HG03565 (cell line): Measurements from ENCODE around the gene CSMD2.

Experiments used
- ATAC-seq: cut with Tn5 transposase; IDR thresholded peaks from one replicate; pipeline ENCODE4 v1.9.1; 2021; ENCODE audit warnings: mild to moderate bottlenecking, moderate library complexity; ENCODE audit not compliant: unreplicated experiment

Gene CSMD2

DNA sequence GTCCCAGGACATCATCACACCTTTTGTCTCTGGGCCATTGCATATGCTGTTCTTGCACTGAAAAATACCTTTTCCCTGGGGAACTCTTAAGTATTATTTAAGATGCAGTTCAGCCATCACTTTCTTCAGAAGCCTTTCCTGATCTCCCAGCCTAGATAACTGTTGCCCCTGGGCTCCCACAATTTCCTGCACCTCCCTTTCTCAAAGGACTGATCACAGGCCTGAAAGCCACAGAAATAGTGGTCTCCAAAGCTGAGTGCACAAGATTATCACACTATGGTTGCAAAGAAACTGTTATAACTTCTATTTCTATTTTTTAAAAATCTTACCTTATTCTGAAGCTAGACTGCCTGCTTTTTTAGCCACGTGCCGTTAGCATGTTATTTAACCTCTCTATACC lies 695.3 kb downstream of the CSMD2 start:
- ATAC-seq: no peak

DNA sequence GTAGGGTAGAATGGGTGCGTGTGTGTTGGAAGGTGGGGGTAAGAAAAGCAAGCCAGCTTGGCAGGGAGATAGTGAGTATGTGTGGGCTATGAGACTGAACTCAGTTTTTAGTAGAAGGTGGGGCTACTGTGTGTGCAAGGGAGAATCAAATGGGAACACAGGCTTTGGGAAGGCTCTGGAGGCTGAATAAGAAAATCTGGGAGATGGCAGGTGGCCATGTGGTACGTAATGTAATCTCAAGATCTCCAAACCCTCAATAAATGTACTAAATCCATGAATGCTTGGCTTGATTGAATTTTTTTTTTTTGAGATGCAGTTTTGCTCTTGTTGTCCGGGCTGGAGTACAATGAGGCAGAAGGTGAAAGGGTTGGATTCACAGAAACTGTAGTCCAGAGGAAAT lies 696.1 kb downstream of the CSMD2 start:
- no peak for ATAC-seq

DNA sequence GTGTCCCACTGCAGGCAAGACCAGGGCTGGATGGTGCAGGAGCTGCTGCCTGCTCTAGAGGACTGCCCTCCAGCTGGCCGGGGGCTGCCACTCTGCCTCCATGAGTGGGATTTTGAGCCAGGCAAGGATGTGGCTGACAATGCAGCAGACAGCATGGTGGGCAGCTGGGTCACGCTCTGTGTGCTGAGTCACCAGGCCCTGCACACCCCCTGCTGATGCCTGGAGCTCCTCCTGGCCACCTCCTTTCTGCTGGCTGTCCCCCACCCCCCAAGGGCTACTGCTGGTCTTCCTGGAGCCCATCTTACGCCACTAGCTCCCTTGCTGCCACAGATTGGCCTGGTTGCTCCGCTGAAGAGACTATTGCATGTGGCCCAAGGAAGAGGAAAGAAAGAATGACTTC lies 696.5 kb downstream of the CSMD2 start:
- ATAC-seq: no peak

DNA sequence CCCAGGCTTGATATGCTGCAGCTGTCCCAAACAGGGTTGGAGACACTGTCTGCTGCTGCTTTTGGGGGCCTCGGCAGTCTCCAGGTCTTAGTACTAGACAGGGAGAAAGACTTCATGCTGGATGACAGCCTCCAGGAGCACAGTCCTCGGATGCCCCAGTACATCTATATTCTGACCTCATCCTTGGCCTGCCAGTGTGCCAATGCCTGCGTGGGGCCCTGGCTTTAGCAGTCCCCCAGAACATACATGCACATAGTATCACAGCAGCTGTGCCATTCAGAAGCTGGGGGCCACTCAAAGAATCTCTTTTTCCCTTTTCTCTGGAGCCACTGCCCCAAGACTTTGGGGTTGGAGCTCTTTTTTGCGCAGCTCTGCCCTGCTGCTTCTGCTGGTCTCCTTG lies 697.0 kb downstream of the CSMD2 start:
- ATAC-seq: no peak

DNA sequence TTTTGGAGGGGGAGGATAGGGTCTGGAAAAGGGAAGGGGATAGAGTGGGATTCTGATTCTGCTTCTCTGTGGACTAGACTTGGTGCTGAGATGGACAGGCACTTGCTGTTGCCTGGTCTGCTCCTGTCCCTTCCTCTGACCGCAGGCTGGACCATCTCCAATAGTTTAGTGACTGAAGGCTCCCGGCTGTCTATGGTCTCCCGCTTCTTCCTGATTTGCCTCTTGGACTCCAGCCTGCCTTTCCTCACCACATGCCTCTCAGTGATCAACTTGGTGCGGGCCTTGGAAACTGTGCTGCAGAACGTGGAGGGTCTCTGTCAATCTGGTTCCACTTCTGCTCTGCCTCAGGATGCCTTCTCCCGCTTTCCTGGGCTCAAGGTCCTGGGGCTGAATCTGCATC lies 698.9 kb downstream of the CSMD2 start:
- ATAC-seq: no peak

DNA sequence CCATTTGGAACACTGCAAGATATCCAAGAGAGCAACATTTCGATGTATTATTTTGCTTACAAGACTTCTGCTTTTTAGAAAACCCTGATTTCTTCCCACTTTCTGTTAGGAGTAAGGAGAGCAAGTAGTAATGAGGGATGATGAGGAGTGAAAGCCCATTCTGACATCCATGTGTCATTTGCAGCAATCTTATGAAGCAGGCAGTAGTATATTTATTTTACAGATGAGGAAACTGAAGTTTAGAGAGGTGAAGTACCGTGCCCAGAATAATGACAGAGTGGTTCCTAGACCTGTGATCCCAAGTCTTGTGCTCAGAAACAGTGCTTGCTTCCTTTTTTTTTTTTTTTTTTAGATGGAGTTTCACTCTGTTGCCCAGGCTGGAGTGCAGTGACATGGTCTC lies 699.7 kb downstream of the CSMD2 start:
- no peak for ATAC-seq

DNA sequence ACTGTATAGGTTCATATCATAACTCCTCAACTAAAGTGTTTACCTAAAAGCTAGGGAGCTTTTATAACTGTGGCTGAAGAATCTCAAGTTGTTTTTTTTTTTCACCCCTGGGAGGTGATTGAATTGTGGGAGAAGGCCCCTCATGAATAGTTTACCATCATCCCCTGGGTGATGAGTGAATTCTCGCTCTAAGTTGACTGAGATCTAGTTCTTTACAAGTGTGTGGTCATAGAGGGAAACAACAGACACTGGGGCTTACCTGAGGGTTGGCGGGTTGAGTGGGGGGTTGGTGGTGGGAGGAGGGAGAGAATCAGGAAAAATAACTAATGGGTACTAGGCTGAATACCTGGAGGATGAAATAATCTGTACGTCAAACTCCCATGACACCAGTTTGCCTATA lies 700.5 kb downstream of the CSMD2 start:
- no peak for ATAC-seq
